HEK293 (cell line): ENCODE results near the gene GPR161.

Experiments
- CTCF ChIA-PET: fragments of 350-600 bp; formaldehyde crosslinking; extraction: SDS; loops from one replicate; lab custom pipeline; 2021; ENCODE audit warnings: antibody characterized with exemption; lab: Yijun Ruan, JAX
- POLR2A ChIA-PET: fragments of 300-600 bp; formaldehyde crosslinking; extraction: SDS; loops from one replicate; lab custom pipeline; 2020; ENCODE audit warnings: antibody characterized with exemption, inconsistent platforms; lab: Yijun Ruan, JAX
- H3K27ac ChIP-seq: fragments of 200-500 bp; sonication (Bioruptor generic); 2 replicates; pipeline ENCODE4 v1.5.1; 2014; ENCODE audit warnings: low read depth, low read length, control low read depth, inconsistent platforms; ENCODE audit errors: extremely low read depth
- H3K36me3 ChIP-seq, 2 experiments: fragments of 200-500 bp in 1 of 2; sonication (Bioruptor generic) in 1 of 2; 1 replicate in 1 of 2; 2 replicates in 1 of 2; pipeline ENCODE4 v1.5.1; 2014 to 2017; ENCODE audit warnings: inconsistent platforms in 2 of 2, low read length in 2 of 2; ENCODE audit not compliant: control insufficient read depth in 2 of 2, insufficient read depth in 1 of 2
- H3K4me1 ChIP-seq: fragments of 200-500 bp; sonication (Bioruptor generic); 2 replicates; pipeline ENCODE4 v1.5.1; 2014; ENCODE audit warnings: mild to moderate bottlenecking, low read length, inconsistent platforms; ENCODE audit not compliant: control insufficient read depth, insufficient read depth
- H3K4me3 ChIP-seq: 2 replicates; pipeline ENCODE4 v1.5.1; 2011; ENCODE audit warnings: low read depth, mild to moderate bottlenecking, control low read depth, low read length, moderate library complexity
- H3K9me3 ChIP-seq: fragments of 200-500 bp; sonication (Bioruptor generic); 2 replicates; pipeline ENCODE4 v1.5.1; 2014; ENCODE audit warnings: low read depth, low read length, inconsistent platforms; ENCODE audit not compliant: control insufficient read depth, insufficient read depth
- KLF1 ChIP-seq: fragments of 450-650 bp; formaldehyde crosslinking; IDR thresholded peaks from 2 replicates; pipeline ENCODE4 v1.5.1; 2016; ENCODE audit warnings: missing biosample characterization, missing genetic modification characterization
- ZBTB17 ChIP-seq: fragments of 450-650 bp; formaldehyde crosslinking; IDR thresholded peaks from 2 replicates; pipeline ENCODE4 v1.5.1; 2016; ENCODE audit warnings: missing biosample characterization, missing genetic modification characterization
- ZBTB48 ChIP-seq: fragments of 450-650 bp; formaldehyde crosslinking; IDR thresholded peaks from 2 replicates; pipeline ENCODE4 v1.5.1; 2016; ENCODE audit warnings: missing biosample characterization, missing genetic modification characterization
- ZBTB8A ChIP-seq: fragments of 450-650 bp; formaldehyde crosslinking; IDR thresholded peaks from 2 replicates; pipeline ENCODE4 v1.5.1; 2016; ENCODE audit warnings: missing biosample characterization, missing genetic modification characterization
- ZFHX2 ChIP-seq: fragments of 450-650 bp; formaldehyde crosslinking; conservative IDR thresholded peaks from 2 replicates; pipeline ENCODE4 v1.5.1; 2016; ENCODE audit warnings: missing biosample characterization, missing genetic modification characterization
- ZFP3 ChIP-seq: fragments of 450-650 bp; formaldehyde crosslinking; IDR thresholded peaks from 2 replicates; pipeline ENCODE4 v1.5.1; 2016; ENCODE audit warnings: low read depth, missing biosample characterization, missing genetic modification characterization
- ZNF132 ChIP-seq: fragments of 450-650 bp; formaldehyde crosslinking; IDR thresholded peaks from 2 replicates; pipeline ENCODE4 v1.5.1; 2017; ENCODE audit warnings: missing biosample characterization, missing genetic modification characterization, borderline replicate concordance
- ZNF23 ChIP-seq: fragments of 450-650 bp; formaldehyde crosslinking; IDR thresholded peaks from 2 replicates; pipeline ENCODE4 v1.5.1; 2016; ENCODE audit warnings: missing biosample characterization, missing genetic modification characterization, borderline replicate concordance
- ZNF324 ChIP-seq: fragments of 450-650 bp; formaldehyde crosslinking; IDR thresholded peaks from 2 replicates; pipeline ENCODE4 v1.5.1; 2016; ENCODE audit warnings: missing biosample characterization, missing genetic modification characterization
- ZNF404 ChIP-seq: fragments of 450-650 bp; formaldehyde crosslinking; IDR thresholded peaks from 2 replicates; pipeline ENCODE4 v1.5.1; 2017; ENCODE audit warnings: missing biosample characterization, missing genetic modification characterization
- ZNF624 ChIP-seq: fragments of 450-650 bp; formaldehyde crosslinking; IDR thresholded peaks from 2 replicates; pipeline ENCODE4 v1.5.1; 2017; ENCODE audit warnings: missing biosample characterization, missing genetic modification characterization
- ZNF629 ChIP-seq: fragments of 450-650 bp; formaldehyde crosslinking; IDR thresholded peaks from 2 replicates; pipeline ENCODE4 v1.5.1; 2017; ENCODE audit warnings: missing biosample characterization, missing genetic modification characterization
- ZNF654 ChIP-seq: fragments of 450-650 bp; formaldehyde crosslinking; IDR thresholded peaks from 2 replicates; pipeline ENCODE4 v1.5.1; 2016; ENCODE audit warnings: low read depth, missing biosample characterization, missing genetic modification characterization
- ZSCAN23 ChIP-seq: fragments of 450-650 bp; formaldehyde crosslinking; IDR thresholded peaks from 2 replicates; pipeline ENCODE4 v1.5.1; 2016; ENCODE audit warnings: missing biosample characterization, missing genetic modification characterization
- TF ChIP-seq, protein P1 (sequence below): fragments of 450-650 bp; formaldehyde crosslinking; IDR thresholded peaks from 2 replicates; pipeline ENCODE4 v1.5.1; 2017; ENCODE audit warnings: missing biosample characterization, mild to moderate bottlenecking, missing genetic modification characterization, moderate library complexity
- TF ChIP-seq, protein P2 (sequence below): fragments of 450-650 bp; formaldehyde crosslinking; IDR thresholded peaks from 2 replicates; pipeline ENCODE4 v1.5.1; 2016; ENCODE audit warnings: missing biosample characterization, missing genetic modification characterization
- TF ChIP-seq, protein P3 (sequence below): fragments of 450-650 bp; formaldehyde crosslinking; IDR thresholded peaks from 2 replicates; pipeline ENCODE4 v1.5.1; 2017; ENCODE audit warnings: missing biosample characterization, missing genetic modification characterization
- TF ChIP-seq, protein P4 (sequence below): fragments of 450-650 bp; formaldehyde crosslinking; IDR thresholded peaks from 2 replicates; pipeline ENCODE4 v1.5.1; 2016; ENCODE audit warnings: missing biosample characterization, missing genetic modification characterization
- TF ChIP-seq, protein P5 (sequence below): fragments of 450-650 bp; formaldehyde crosslinking; IDR thresholded peaks from 2 replicates; pipeline ENCODE4 v1.5.1; 2016; ENCODE audit warnings: missing biosample characterization, missing genetic modification characterization
- TF ChIP-seq, protein P6 (sequence below): IDR thresholded peaks from 2 replicates; pipeline ENCODE4 v1.6.1; 2011; ENCODE audit warnings: mild to moderate bottlenecking, low read depth, low read length, borderline replicate concordance

The GPR161 gene

DNA sequence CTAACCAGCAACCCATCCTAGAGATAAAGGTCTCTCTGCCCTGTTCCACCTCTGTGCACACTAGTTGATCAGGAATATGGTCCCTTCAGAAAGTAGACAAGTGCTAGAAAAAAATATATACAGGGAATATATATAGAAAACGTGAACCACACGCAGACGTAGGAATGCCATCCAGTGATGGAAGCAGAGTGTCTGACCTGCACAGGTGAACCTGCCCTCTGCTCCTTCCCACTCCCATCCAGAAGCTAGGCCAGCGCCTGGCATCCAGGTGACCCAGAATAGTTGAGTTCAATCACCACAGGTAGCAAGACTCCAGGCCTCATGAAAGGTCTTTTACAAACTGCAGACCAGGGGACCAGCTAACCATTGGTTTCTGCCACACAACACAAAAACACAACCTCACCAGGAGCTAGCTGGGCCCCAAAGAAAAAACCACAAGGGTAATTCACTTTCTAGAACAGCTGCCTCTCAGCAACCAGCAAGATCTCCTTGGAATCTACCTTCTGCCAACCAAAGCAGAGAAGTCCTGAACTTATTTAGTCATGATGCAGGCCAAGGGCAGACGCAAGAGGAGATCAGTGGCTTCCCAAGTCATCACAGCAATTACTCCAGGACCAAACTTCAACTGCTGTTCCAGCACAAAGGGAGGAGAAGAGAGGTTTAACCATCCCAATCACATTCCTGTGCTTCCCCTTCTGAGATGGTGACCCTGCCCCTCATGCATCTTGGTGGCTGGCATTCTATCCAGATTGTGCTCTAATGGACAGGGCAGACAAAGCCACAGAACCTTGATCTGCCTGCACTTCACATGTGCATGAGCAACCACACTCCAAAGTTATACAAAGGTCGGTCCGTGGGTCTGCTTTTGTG, 53.0 kb downstream of the GPR161 start:
- POLR2A ChIA-PET = interaction anchor here (0.7 to 1.6 kb wide), 3 partner anchors 52 to 170 kb away, joined by 3 to 22 read pairs (median 5); partner anchors contain the start of genes ADCY10, DCAF6 and MPC2
- Histone ChIP-seq H3K36me3 (peaks cover 0 to 37% of the 10 kb centered on the region in 2 experiments; a peak in 1 of 3 replicates), H3K4me3 (no peak overlapping the region), H3K27ac (no peak overlapping the region), H3K9me3 (no peaks in the 10 kb centered on the region), H3K4me1 (no peaks in the 10 kb centered on the region)
- TF ChIP-seq, protein P1, sequence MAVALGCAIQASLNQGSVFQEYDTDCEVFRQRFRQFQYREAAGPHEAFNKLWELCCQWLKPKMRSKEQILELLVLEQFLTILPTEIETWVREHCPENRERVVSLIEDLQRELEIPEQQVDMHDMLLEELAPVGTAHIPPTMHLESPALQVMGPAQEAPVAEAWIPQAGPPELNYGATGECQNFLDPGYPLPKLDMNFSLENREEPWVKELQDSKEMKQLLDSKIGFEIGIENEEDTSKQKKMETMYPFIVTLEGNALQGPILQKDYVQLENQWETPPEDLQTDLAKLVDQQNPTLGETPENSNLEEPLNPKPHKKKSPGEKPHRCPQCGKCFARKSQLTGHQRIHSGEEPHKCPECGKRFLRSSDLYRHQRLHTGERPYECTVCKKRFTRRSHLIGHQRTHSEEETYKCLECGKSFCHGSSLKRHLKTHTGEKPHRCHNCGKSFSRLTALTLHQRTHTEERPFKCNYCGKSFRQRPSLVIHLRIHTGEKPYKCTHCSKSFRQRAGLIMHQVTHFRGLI (tag by site-specific recombination) = no peak
- TF ChIP-seq, protein P2, sequence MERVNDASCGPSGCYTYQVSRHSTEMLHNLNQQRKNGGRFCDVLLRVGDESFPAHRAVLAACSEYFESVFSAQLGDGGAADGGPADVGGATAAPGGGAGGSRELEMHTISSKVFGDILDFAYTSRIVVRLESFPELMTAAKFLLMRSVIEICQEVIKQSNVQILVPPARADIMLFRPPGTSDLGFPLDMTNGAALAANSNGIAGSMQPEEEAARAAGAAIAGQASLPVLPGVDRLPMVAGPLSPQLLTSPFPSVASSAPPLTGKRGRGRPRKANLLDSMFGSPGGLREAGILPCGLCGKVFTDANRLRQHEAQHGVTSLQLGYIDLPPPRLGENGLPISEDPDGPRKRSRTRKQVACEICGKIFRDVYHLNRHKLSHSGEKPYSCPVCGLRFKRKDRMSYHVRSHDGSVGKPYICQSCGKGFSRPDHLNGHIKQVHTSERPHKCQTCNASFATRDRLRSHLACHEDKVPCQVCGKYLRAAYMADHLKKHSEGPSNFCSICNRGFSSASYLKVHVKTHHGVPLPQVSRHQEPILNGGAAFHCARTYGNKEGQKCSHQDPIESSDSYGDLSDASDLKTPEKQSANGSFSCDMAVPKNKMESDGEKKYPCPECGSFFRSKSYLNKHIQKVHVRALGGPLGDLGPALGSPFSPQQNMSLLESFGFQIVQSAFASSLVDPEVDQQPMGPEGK = no peak
- TF ChIP-seq, protein P3, sequence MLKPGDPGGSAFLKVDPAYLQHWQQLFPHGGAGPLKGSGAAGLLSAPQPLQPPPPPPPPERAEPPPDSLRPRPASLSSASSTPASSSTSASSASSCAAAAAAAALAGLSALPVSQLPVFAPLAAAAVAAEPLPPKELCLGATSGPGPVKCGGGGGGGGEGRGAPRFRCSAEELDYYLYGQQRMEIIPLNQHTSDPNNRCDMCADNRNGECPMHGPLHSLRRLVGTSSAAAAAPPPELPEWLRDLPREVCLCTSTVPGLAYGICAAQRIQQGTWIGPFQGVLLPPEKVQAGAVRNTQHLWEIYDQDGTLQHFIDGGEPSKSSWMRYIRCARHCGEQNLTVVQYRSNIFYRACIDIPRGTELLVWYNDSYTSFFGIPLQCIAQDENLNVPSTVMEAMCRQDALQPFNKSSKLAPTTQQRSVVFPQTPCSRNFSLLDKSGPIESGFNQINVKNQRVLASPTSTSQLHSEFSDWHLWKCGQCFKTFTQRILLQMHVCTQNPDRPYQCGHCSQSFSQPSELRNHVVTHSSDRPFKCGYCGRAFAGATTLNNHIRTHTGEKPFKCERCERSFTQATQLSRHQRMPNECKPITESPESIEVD (tag by site-specific recombination) = no peak
- TF ChIP-seq ZSCAN23 (tag by site-specific recombination) = no peak
- TF ChIP-seq ZNF132 (tag by site-specific recombination) = no peak
- no peak for TF ChIP-seq ZNF23 (tag by site-specific recombination)
- TF ChIP-seq ZNF324 (tag by site-specific recombination) = no peak
- no peak for TF ChIP-seq ZBTB48
- TF ChIP-seq ZNF624 (tag by site-specific recombination) = no peak
- TF ChIP-seq, protein P4, sequence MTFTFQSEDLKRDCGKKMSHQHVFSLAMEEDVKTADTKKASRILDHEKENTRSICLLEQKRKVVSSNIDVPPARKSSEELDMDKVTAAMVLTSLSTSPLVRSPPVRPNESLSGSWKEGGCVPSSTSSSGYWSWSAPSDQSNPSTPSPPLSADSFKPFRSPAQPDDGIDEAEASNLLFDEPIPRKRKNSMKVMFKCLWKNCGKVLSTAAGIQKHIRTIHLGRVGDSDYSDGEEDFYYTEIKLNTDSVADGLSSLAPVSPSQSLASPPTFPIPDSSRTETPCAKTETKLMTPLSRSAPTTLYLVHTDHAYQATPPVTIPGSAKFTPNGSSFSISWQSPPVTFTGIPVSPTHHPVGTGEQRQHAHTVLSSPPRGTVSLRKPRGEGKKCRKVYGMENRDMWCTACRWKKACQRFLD (tag by site-specific recombination) = no peak
- no peak for TF ChIP-seq KLF1 (tag by site-specific recombination)
- TF ChIP-seq ZBTB8A = no peak
- TF ChIP-seq ZFP3 (tag by site-specific recombination) = no peak
- CTCF ChIA-PET = interaction anchor here (0.5 to 4.2 kb wide), 21 partner anchors 8 to 1471 kb away, joined by 3 to 55 read pairs (median 5); partner anchors contain the start of gene GPR161

DNA sequence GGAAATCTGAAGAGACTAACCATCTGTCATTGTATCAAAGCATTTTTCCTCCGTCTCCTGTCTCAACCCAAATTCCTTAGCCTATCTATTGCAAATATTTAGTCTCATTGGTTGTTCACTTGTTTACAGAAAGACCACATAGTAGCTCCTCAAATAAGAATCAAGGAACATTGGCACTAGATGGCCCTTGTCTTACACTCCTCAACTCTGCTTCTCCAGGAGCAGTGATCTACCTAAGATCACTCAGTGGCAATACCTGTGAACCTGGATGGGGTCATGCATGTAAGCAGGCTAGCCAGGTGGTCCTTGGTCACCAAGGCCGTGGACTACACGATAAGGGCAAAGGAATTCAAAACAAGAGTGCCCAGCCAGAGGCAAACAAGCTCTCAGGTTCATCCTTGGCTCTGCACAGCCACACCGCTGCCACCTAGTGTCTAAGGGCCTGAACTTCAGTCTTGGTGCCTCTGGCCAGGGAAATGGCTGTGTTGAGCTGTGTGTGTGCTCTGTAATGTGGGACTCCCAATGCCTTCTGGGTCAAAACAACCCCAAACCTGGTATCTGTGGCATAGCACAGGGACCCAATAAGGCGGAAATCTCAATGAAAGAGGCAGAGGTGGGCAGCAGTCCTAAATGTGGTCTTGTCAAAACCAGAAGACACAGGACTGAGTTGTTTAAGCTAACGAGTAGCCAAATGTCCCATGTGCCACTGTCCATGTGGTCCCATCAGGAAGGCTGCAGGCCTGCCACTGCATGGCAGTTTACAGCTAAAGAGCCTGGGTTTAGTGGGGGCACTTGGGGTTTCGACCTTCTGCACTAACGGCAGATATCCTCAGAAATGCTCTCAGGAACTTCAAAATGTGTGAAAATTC, 54.5 kb downstream of the GPR161 start:
- Histone ChIP-seq H3K4me1 (no peaks in the 10 kb centered on the region), H3K9me3 (no peaks in the 10 kb centered on the region), H3K27ac (no peak overlapping the region), H3K36me3 (peaks cover 0 to 42% of the 10 kb centered on the region in 2 experiments; a peak in 1 of 3 replicates), H3K4me3 (no peak overlapping the region)
- ChIA-PET CTCF (interaction anchor here (0.6 to 4.2 kb wide), 60 partner anchors 10 to 518 kb away, joined by 3 to 55 read pairs (median 4); partner anchors contain the start of genes ADCY10, MPC2 and MPZL1), POLR2A (interaction anchor here (0.8 to 1.6 kb wide), 6 partner anchors 54 to 366 kb away, joined by 3 to 22 read pairs (median 4); partner anchors contain the start of genes ADCY10, DCAF6, MPC2 and MPZL1)
- peak; percentile 48 for TF ChIP-seq ZBTB17
- no peak for TF ChIP-seq ZFHX2 (tag by site-specific recombination)
- TF ChIP-seq ZNF404 (tag by site-specific recombination) = no peak
- no peak for TF ChIP-seq ZNF629
- peak; percentile 88 for TF ChIP-seq ZNF654 (tag by site-specific recombination)
- TF ChIP-seq, protein P5, sequence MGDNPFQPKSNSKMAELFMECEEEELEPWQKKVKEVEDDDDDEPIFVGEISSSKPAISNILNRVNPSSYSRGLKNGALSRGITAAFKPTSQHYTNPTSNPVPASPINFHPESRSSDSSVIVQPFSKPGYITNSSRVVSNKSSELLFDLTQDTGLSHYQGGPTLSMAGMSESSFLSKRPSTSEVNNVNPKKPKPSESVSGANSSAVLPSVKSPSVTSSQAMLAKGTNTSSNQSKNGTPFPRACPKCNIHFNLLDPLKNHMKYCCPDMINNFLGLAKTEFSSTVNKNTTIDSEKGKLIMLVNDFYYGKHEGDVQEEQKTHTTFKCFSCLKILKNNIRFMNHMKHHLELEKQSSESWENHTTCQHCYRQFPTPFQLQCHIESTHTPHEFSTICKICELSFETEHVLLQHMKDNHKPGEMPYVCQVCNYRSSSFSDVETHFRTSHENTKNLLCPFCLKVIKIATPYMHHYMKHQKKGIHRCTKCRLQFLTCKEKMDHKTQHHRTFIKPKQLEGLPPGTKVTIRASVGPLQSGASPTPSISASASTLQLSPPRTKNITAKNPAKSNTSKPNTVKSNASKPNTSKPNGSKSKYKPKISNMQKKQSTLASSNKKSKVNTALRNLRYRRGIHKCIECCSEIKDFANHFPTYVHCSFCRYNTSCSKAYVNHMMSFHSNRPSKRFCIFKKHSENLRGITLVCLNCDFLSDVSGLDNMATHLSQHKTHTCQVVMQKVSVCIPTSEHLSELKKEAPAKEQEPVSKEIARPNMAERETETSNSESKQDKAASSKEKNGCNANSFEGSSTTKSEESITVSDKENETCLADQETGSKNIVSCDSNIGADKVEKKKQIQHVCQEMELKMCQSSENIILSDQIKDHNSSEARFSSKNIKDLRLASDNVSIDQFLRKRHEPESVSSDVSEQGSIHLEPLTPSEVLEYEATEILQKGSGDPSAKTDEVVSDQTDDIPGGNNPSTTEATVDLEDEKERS = no peak
- TF ChIP-seq, protein P6, sequence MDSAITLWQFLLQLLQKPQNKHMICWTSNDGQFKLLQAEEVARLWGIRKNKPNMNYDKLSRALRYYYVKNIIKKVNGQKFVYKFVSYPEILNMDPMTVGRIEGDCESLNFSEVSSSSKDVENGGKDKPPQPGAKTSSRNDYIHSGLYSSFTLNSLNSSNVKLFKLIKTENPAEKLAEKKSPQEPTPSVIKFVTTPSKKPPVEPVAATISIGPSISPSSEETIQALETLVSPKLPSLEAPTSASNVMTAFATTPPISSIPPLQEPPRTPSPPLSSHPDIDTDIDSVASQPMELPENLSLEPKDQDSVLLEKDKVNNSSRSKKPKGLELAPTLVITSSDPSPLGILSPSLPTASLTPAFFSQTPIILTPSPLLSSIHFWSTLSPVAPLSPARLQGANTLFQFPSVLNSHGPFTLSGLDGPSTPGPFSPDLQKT = no peak
